Measurements from ENCODE around the gene BRD4.

- TF ChIP-seq FOXM1 (IDR thresholded peaks at IDR 0.05; ENCODE audit: borderline replicate concordance, low read depth) (no peak), RAD21 (IDR thresholded peaks at IDR 0.05; ENCODE audit: low read depth) (no peak), YY1 (IDR thresholded peaks at IDR 0.05; ENCODE audit: low read depth) (no peak), TAF1 (IDR thresholded peaks at IDR 0.05; ENCODE audit: low read depth) (no peak), ZBTB7A (IDR thresholded peaks at IDR 0.05; ENCODE audit: low read depth) (no peak), MAX (IDR thresholded peaks at IDR 0.05) (no peak), EP300 (IDR thresholded peaks at IDR 0.05; ENCODE audit: borderline replicate concordance) (no peak), CEBPB (IDR thresholded peaks at IDR 0.05) (no peak), CREB1 (IDR thresholded peaks at IDR 0.05; ENCODE audit: low read depth) (no peak)
- TF ChIP-seq, protein P1, sequence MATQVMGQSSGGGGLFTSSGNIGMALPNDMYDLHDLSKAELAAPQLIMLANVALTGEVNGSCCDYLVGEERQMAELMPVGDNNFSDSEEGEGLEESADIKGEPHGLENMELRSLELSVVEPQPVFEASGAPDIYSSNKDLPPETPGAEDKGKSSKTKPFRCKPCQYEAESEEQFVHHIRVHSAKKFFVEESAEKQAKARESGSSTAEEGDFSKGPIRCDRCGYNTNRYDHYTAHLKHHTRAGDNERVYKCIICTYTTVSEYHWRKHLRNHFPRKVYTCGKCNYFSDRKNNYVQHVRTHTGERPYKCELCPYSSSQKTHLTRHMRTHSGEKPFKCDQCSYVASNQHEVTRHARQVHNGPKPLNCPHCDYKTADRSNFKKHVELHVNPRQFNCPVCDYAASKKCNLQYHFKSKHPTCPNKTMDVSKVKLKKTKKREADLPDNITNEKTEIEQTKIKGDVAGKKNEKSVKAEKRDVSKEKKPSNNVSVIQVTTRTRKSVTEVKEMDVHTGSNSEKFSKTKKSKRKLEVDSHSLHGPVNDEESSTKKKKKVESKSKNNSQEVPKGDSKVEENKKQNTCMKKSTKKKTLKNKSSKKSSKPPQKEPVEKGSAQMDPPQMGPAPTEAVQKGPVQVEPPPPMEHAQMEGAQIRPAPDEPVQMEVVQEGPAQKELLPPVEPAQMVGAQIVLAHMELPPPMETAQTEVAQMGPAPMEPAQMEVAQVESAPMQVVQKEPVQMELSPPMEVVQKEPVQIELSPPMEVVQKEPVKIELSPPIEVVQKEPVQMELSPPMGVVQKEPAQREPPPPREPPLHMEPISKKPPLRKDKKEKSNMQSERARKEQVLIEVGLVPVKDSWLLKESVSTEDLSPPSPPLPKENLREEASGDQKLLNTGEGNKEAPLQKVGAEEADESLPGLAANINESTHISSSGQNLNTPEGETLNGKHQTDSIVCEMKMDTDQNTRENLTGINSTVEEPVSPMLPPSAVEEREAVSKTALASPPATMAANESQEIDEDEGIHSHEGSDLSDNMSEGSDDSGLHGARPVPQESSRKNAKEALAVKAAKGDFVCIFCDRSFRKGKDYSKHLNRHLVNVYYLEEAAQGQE (IDR thresholded peaks at IDR 0.05; ENCODE audit: low read depth), result no peak
Observed at GRCh38 chr19:15265214-15265849, 67.0 kb downstream of the BRD4 start.
